ENCODE measurements around the gene CSF3R.
"Not testable (repeated sequence)": the region's sequence is repeated elsewhere in the genome, so short reads cannot be mapped to it uniquely, and the experiment has no call there.

- not testable (repeated sequence) for TF ChIP-seq CTCF (conservative IDR thresholded peaks at IDR 0.05); ZFX (IDR thresholded peaks at IDR 0.05)
Observed at GRCh38 chr1:36477615-36478014, 5.1 kb downstream of the CSF3R start.
